GM12892 (cell line): Measurements from ENCODE around the gene RUSF1.

Source experiments
- POLR2A ChIP-seq: IDR thresholded peaks from 2 replicates; pipeline ENCODE4 v1.6.1; 2011; ENCODE audit warnings: low read depth, low read length, control low read depth
- POLR2AphosphoS5 ChIP-seq: IDR thresholded peaks from 2 replicates; pipeline ENCODE4 v1.6.1; 2011; ENCODE audit warnings: low read depth, low read length, control low read depth

- TF ChIP-seq POLR2A (no peak), POLR2AphosphoS5 (no peak)
These were observed 29.4 kb upstream of the RUSF1 start for GRCh38 chr16:31537362-31538242.
